NOMO-1 treated with dmso at 0.1 percent for 144 hours (cell line): ENCODE measurements around the gene SEMA3E.
"Not testable (repeated sequence)": the region's sequence is repeated elsewhere in the genome, so short reads cannot be mapped to it uniquely, and the experiment has no call there.

Source experiments
- DNase-seq: peaks from one replicate; lab custom pipeline; 2025; ENCODE audit not compliant: unreplicated experiment; lab: John Stamatoyannopoulos, UW

Gene SEMA3E

GRCh38 chr7:83648464-83649241, at the start of gene SEMA3E:
Gene SEMA3E, minus strand, starts transcription at chr7:83649139.
- no peak for DNase-seq

- no peak for DNase-seq
Measured at GRCh38 chr7:83697804-83698530, 49.0 kb upstream of the SEMA3E start.

GRCh38 chr7:83696101-83696500, 47.2 kb upstream of the SEMA3E start:
- DNase-seq = no peak

- no peak for DNase-seq
Measured at GRCh38 chr7:83695128-83695960, 46.4 kb upstream of the SEMA3E start.

DNA sequence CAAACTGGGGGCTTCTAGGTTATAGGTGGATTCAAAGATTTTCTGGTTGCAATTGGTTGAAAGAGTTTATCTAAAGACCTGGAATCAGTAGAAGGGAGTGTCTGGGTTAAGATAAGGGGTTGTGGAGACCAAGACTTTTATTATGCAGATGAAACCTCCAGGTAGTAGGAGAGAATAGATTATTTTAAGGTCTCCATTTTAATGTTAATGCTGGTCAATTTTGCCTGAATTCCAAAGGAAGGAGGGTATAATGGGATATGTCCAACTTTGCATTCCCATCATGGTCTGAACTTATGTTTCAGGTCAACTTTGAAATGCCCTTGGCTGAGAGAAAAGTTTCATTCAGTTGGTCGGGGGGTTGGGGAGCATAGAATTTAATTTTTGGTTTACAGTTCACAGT, 44.3 kb upstream of the SEMA3E start:
- no peak for DNase-seq

- DNase-seq = no peak
Measured at GRCh38 chr7:83691095-83691494, 42.2 kb upstream of the SEMA3E start.

DNA sequence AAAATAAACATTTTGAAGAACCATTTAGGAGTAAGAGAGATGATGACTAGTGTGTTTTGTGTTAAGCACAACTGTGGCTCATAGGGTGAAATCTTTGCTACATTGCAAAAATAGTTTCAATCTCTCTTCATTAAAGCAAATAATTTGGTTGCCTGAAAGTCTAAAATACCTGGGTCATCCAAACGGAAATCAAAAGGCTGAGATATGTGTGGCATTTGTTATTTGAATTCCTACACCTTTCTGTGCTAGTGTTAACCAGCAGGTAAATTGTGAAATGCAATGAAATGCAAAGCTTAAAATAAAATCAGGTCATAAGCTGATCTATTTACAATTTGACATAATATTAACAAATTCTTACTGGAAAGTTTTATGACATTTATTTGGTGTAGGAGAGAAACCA, 40.9 kb upstream of the SEMA3E start:
- no peak for DNase-seq

- DNase-seq = no peak
Measured at GRCh38 chr7:83686416-83686815, 37.5 kb upstream of the SEMA3E start.

GRCh38 chr7:83684928-83685327, 36.0 kb upstream of the SEMA3E start:
- no peak for DNase-seq

- no peak for DNase-seq
Measured at GRCh38 chr7:83681200-83681778, 32.4 kb upstream of the SEMA3E start.

DNA sequence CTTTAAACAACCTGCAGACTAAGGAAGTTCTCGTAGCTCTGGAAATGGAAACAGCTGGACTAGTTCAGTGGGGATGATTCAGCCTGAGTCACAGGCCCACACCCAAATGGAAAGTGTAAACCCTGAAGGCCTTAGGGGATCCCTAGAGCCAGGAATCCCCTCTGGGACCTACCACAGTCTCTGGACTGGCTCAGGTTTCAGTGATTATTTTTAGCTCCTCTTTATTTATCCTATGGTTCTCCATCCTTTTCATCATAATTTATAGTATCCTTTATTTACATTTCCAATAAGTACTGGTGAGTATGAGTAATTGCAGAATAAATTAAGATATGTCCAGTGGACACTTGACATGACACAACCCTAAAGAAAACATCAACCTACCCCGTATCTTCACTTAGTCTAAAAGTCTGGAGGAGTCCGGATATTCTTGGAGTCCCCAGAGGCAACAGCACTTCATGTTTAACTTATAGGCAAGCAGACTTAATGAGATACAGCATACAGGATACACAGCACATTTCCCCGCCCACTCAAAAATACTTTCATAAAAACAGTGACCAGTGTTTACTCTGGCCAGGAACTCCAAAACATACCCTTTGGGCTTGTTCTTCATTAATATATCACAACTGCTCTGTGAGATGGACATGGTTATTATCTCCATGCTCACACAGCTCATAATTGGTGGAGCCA, 28.4 kb upstream of the SEMA3E start:
- no peak for DNase-seq

DNA sequence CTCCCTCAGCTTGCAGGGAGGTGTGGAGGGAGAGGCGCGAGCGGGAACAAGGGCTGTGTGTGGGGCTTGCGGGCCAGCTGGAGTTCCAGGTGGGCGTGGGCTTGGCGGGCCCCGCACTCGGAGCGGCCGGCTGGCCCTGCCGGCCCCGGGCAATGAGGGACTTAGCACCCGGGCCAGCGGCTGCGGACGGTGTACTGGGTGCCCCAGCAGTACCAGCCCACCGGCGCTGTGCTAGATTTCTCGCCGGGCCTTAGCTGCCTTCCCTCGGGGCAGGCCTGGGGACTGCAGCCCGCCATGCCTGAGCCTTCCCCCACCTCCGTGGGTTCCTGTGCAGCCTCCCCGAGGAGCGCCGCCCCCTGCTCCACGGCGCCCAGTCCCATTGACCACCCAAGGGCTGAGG, 24.4 kb upstream of the SEMA3E start:
- DNase-seq = not testable (repeated sequence)

- no peak for DNase-seq
Measured at GRCh38 chr7:83672157-83672556, 23.2 kb upstream of the SEMA3E start.

DNA sequence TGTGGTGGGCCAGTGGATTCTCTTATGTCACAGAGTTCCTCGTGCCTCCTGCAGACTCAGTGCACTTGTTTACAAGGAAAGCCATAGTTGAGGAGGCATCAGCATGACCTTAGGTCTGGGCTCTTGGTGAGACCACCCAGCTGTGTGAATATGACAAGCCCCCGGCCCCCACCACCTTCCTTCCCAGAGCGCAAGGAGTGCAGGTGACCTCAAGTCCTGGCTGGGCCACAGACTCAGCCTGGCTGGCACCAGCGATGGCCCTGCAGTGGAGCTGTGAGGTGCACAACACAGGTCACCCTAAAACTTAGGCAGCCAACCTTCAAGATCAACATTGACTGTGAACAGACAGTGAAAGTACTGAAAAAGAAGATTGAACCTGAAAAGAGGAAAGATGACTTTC, 14.2 kb upstream of the SEMA3E start:
- DNase-seq = no peak

DNA sequence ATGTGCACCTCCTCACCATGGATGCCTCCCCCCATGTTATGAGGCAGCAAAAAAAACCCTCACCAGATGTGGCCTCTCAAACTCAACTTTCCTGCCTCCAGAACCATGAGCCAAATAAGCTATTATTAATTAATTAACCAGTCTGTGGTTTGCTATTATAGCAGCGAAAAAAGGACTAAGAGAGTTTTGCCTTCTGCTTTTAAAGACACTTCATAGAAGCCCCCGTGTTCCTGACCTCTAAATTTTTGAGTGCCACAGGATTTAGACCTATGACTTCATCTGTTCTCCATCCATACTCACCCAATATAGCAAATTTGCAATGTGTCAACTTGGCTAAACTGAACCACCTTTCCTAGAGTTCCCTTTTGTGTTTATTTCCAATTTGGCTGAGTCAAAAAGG, 9.2 kb upstream of the SEMA3E start:
- DNase-seq = no peak

GRCh38 chr7:83655951-83656556, 7.1 kb upstream of the SEMA3E start:
- no peak for DNase-seq

GRCh38 chr7:83652481-83652880, 3.5 kb upstream of the SEMA3E start:
- DNase-seq = no peak

DNA sequence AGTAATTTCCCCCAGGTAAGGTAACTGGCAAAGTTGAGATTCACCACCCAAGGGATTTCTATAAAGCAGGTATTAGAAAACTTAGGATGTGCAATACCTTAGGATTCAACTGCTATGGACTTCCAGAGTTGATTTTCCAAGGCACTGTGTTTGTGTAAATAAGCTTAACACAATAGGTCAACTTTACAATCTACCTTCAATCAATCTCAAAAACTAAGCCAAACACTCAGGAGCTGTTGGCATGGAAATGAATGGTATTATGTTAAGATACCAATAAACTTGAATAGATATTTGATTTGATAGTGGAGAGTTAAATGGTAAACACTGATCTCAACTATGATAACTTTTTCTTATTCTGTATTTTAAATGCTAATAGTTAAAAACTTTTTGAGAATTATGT, 762 bp upstream of the SEMA3E start:
- DNase-seq = no peak

DNA sequence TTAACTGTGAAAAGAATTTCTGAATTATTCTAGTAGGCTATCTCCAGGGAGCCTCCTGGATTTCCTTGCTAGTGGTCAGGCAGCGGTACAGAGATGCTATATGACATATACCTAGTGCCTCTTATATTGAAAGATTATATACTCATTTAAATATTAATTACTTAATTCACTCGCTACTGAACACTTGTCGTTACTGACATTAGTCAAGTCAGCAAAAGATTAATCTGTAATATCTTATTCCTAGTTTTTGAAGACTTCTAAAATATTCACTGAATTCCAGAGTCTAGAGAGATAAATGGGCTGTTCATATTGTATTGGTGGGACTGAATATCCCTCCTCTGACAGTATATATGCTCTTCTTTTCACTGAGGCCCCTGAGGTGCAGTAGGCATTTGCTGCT, 2.9 kb downstream of the SEMA3E start:
- no peak for DNase-seq

GRCh38 chr7:83643739-83644138, 5.2 kb downstream of the SEMA3E start:
- DNase-seq = no peak
